ENCODE data around the gene SLC38A6. TPM values are rescaled to one million over a fixed set of nuclear protein-coding genes. Genes with fewer than 3 reads are reported as not detected.

The SLC38A6 gene
- total RNA-seq, 2 experiments from 2014 or later = 3.3 to 4.0 TPM

GRCh38 chr14:61098721-61099120 is 117.7 kb downstream of the SLC38A6 start:
- Mint-ChIP-seq H3K4me1 (peaks cover 13% of the 10 kb centered on the region), H3K9me3 (peaks cover 2% of the 10 kb centered on the region), H3K27me3 (no peaks in the 10 kb centered on the region), H3K36me3 (peaks cover 11% of the 10 kb centered on the region), H3K27ac (no peak overlapping the region), H3K4me3 (no peak overlapping the region)
- DNase-seq = no peak

- H3K4me1 Mint-ChIP-seq = peaks cover 13% of the 10 kb centered on the region
- no peak overlapping the region for H3K4me3 Mint-ChIP-seq
- H3K27me3 Mint-ChIP-seq = no peaks in the 10 kb centered on the region
- DNase-seq = no peak
- peaks cover 2% of the 10 kb centered on the region for H3K9me3 Mint-ChIP-seq
- peaks cover 8% of the 10 kb centered on the region for H3K36me3 Mint-ChIP-seq
- H3K27ac Mint-ChIP-seq = no peak overlapping the region
Measured at GRCh38 chr14:61099216-61099835, 118.3 kb downstream of the SLC38A6 start.

GRCh38 chr14:61101803-61102548 is 120.9 kb downstream of the SLC38A6 start:
- DNase-seq = no peak
- Mint-ChIP-seq H3K9me3 (peaks cover 4% of the 10 kb centered on the region), H3K27me3 (no peaks in the 10 kb centered on the region), H3K27ac (peak overlapping the region; percentile 50), H3K4me1 (peaks cover 13% of the 10 kb centered on the region), H3K36me3 (peaks cover 6% of the 10 kb centered on the region), H3K4me3 (no peak overlapping the region)

Other genes starting within 250 kb of the SLC38A6 start
- 10 to 100 TPM; 39.7 to 42.7 TPM for gene MNAT1, start 246.5 kb upstream of the SLC38A6 start, total RNA-seq
- 10 to 100 TPM; 20.8 to 24.8 TPM for gene TRMT5, start 166 bp upstream of the SLC38A6 start, total RNA-seq

Measured in activated naive CD8-positive, alpha-beta T cell treated with anti-CD3 and anti-CD28 coated beads for 36 hours (primary cell).